PC-3 (cell line): ENCODE measurements around the gene IZUMO3. TPM values are rescaled to one million over a fixed set of nuclear protein-coding genes. Genes with fewer than 3 reads are reported as not detected.
"Not testable (repeated sequence)": the region's sequence is repeated elsewhere in the genome, so short reads cannot be mapped to it uniquely, and the experiment has no call there.

Experiments
- ATAC-seq: fragments of 200-7000 bp; cut with Tn5 transposase; 2 replicates; pipeline ENCODE4 v1.9.1; 2020; ENCODE audit warnings: mild to moderate bottlenecking, moderate library complexity
- BruUV-seq: library from RNA; stranded (reverse); fragments of 400-500 nt; replicated peaks from 2 replicates; lab custom pipeline; 2021; lab: Mats Ljungman, UMichigan
- CTCF ChIA-PET: fragments of 300-600 bp; sonication (Branson Sonifier 250); formaldehyde crosslinking; loops from one replicate; lab custom pipeline; 2022; ENCODE audit warnings: antibody characterized with exemption; lab: Charles Lee
- POLR2A ChIA-PET: fragments of 300-600 bp; sonication (Branson Sonifier 250); formaldehyde crosslinking; loops from one replicate; lab custom pipeline; 2022; ENCODE audit warnings: antibody characterized with exemption; ENCODE audit not compliant: unreplicated experiment; lab: Charles Lee
- DNase-seq: peaks from one replicate; pipeline ENCODE4 v3.0.0-alpha.2; 2015
- H2AFZ ChIP-seq: fragments of 300-600 bp; sonication (generic); 2 replicates; pipeline ENCODE4 v1.6.0; 2016; ENCODE audit warnings: antibody characterized with exemption, low read length
- H3F3A ChIP-seq: fragments of 300-600 bp; sonication (generic); one replicate; pipeline ENCODE4 v1.6.0; 2017; ENCODE audit warnings: antibody characterized with exemption, low read length, control low read depth, mild to moderate bottlenecking; ENCODE audit not compliant: unreplicated experiment
- H3K27ac ChIP-seq: fragments of 300-600 bp; sonication (generic); 2 replicates; pipeline ENCODE4 v1.5.1; 2016; ENCODE audit warnings: mild to moderate bottlenecking, low read length
- H3K27me3 ChIP-seq: fragments of 300-600 bp; sonication (generic); 2 replicates; pipeline ENCODE4 v1.6.1; 2016; ENCODE audit warnings: low read length, mixed read lengths
- H3K36me3 ChIP-seq: fragments of 300-600 bp; sonication (generic); 2 replicates; pipeline ENCODE4 v1.6.1; 2016; ENCODE audit warnings: low read depth, mixed run types, low read length, mixed read lengths
- H3K4me1 ChIP-seq: fragments of 300-600 bp; sonication (generic); 2 replicates; pipeline ENCODE4 v1.5.1; 2016; ENCODE audit warnings: low read length; ENCODE audit not compliant: insufficient read depth
- H3K4me2 ChIP-seq: fragments of 300-600 bp; sonication (generic); 2 replicates; pipeline ENCODE4 v1.6.0; 2016; ENCODE audit warnings: low read length
- H3K4me3 ChIP-seq: fragments of 300-600 bp; sonication (generic); 2 replicates; pipeline ENCODE4 v1.5.1; 2016; ENCODE audit warnings: mild to moderate bottlenecking, low read length, mixed read lengths
- H3K79me2 ChIP-seq: fragments of 300-600 bp; sonication (generic); 2 replicates; pipeline ENCODE4 v1.6.1; 2017; ENCODE audit warnings: low read length, mixed read lengths
- H3K9ac ChIP-seq: fragments of 300-600 bp; sonication (generic); 2 replicates; pipeline ENCODE4 v1.6.0; 2016; ENCODE audit warnings: mild to moderate bottlenecking, low read length
- H3K9me2 ChIP-seq: fragments of 300-600 bp; sonication (generic); replicated peaks from 2 replicates; pipeline ENCODE4 v1.6.1; 2016; ENCODE audit warnings: mixed run types, low read length, mixed read lengths
- H3K9me3 ChIP-seq: fragments of 300-600 bp; sonication (generic); 2 replicates; pipeline ENCODE4 v1.6.1; 2016; ENCODE audit warnings: low read length, mixed read lengths
- H4K20me1 ChIP-seq: fragments of 300-600 bp; sonication (generic); 2 replicates; pipeline ENCODE4 v1.6.1; 2016; ENCODE audit warnings: low read length, mixed read lengths
- EZH2 ChIP-seq: fragments of 300-600 bp; sonication (generic); IDR thresholded peaks from one replicate; pipeline ENCODE4 v1.6.1; 2017; ENCODE audit warnings: antibody characterized with exemption, mild to moderate bottlenecking, low read length; ENCODE audit not compliant: unreplicated experiment
- EZH2phosphoT487 ChIP-seq: fragments of 300-600 bp; sonication (generic); IDR thresholded peaks from 2 replicates; pipeline ENCODE4 v1.6.1; 2018; ENCODE audit warnings: mild to moderate bottlenecking, antibody characterized with exemption, low read length, borderline replicate concordance
- intact Hi-C: fragments of 100-400 bp; cut with micrococcal nuclease; formaldehyde crosslinking; loops from 2 replicates; pipeline ENCODE4 v1.9.0; 2023
- total RNA-seq: library from RNA; depleted of rRNA; stranded (reverse); fragments of >200 nt; gene quantifications from 2 replicates; pipeline ENCODE4 v1.2.3, GENCODE V29; 2014
- TF ChIP-seq, protein P1 (sequence below): fragments of 300-600 bp; sonication (generic); conservative IDR thresholded peaks from 2 replicates; pipeline ENCODE4 v1.5.1; 2017; ENCODE audit warnings: antibody characterized with exemption, low read depth, mild to moderate bottlenecking, low read length

IZUMO3 gene
- total RNA-seq, 1 experiment from 2014 or later = not detected

DNA sequence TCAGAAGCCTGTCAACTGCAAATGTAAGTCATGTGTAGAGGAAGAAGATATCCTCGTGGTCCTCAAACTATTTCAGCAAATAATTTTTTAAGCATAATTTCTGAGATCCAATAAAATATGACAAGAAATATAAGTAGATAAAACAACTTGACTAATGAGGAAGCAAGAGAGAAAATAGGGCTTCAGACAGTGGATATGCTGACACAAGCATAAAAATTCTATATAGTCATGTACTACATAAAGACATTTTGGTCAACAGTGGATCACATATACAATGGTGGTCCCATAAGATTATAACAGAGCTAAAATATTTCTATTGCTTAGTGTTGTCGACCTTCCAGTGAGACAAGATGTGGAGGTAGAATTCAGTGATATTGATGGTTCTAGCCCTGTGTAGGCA is 42.2 kb upstream of the IZUMO3 start:
- H3F3A ChIP-seq = no peaks in the 10 kb centered on the region
- no peaks in the 10 kb centered on the region for H3K79me2 ChIP-seq
- H3K4me3 ChIP-seq = no peak overlapping the region
- intact Hi-C loops = no loop called here
- DNase-seq = no peak
- no peaks in the 10 kb centered on the region for H3K9me2 ChIP-seq
- no peaks in the 10 kb centered on the region for H3K9me3 ChIP-seq
- ATAC-seq = no peak
- H3K36me3 ChIP-seq = no peaks in the 10 kb centered on the region
- no peak overlapping the region for H2AFZ ChIP-seq
- H4K20me1 ChIP-seq = no peaks in the 10 kb centered on the region
- H3K9ac ChIP-seq = no peak overlapping the region
- ChIA-PET CTCF (no interaction called here), POLR2A (no interaction called here)
- no peaks in the 10 kb centered on the region for H3K27me3 ChIP-seq
- H3K4me1 ChIP-seq = 0 out of 2 replicates have a peak, but pooled peaks cover 8% of the 10 kb centered on the region
- TF ChIP-seq EZH2 = no peak
- TF ChIP-seq, protein P1, sequence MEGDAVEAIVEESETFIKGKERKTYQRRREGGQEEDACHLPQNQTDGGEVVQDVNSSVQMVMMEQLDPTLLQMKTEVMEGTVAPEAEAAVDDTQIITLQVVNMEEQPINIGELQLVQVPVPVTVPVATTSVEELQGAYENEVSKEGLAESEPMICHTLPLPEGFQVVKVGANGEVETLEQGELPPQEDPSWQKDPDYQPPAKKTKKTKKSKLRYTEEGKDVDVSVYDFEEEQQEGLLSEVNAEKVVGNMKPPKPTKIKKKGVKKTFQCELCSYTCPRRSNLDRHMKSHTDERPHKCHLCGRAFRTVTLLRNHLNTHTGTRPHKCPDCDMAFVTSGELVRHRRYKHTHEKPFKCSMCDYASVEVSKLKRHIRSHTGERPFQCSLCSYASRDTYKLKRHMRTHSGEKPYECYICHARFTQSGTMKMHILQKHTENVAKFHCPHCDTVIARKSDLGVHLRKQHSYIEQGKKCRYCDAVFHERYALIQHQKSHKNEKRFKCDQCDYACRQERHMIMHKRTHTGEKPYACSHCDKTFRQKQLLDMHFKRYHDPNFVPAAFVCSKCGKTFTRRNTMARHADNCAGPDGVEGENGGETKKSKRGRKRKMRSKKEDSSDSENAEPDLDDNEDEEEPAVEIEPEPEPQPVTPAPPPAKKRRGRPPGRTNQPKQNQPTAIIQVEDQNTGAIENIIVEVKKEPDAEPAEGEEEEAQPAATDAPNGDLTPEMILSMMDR = no peak
- H3K4me2 ChIP-seq = no peak overlapping the region
- no peak overlapping the region for H3K27ac ChIP-seq
- BruUV-seq = no TSS peak

DNA sequence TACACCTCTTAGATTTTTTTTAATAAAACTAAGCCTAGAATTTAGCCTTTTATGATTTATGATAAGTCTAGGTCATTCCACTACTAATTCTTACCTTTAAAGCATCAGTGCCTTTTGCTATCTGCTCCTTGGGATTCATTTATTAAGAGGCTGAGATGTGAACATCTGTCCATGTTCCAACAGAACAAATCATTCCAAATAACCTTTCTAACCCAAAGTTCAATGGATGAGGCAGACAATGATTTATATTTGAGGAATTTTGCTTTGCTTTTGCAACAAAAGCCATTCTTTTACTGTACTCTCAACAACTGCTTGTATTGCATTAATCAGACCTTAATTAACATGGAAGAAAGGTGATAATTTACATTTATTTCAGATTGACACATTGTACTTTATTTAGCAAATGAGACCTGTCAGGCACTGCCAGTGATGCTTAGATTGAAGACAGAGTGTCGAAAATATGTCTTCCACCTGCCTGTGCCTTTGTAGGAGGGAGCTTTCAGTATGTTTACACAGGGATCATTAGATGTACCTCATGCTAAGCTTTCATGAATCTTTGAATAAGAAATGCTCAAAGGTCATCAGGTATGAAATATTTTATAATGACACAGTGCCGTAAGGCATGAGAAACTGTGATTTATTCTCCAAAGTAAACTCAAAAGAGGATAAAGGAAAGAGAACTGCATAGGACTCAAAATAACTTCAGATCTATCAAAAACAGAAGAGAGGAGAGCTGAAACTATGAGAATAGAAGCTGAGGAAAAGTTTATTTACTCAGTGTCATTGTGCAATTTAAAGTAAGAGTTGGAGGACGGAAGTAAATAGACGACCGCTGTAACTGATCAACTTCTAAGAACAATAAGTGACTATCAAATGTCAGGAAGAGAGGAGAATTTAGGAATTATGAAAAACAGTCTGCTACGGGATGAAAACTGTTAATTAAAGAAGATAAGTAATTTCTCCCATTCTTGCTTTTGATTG is 36.7 kb upstream of the IZUMO3 start:
- Histone ChIP-seq H3F3A (no peaks in the 10 kb centered on the region), H4K20me1 (no peaks in the 10 kb centered on the region), H3K9me3 (no peaks in the 10 kb centered on the region), H3K36me3 (no peaks in the 10 kb centered on the region), H3K9me2 (no peaks in the 10 kb centered on the region), H3K4me3 (no peak overlapping the region), H2AFZ (no peak overlapping the region), H3K4me2 (no peak overlapping the region), H3K79me2 (no peaks in the 10 kb centered on the region), H3K27ac (no peak overlapping the region), H3K9ac (no peak overlapping the region), H3K4me1 (no peaks in the 10 kb centered on the region), H3K27me3 (no peaks in the 10 kb centered on the region)
- intact Hi-C loops = no loop called here
- ChIA-PET CTCF (no interaction called here), POLR2A (no interaction called here)
- no TSS peak for BruUV-seq
- DNase-seq = no peak
- ATAC-seq = no peak
- TF ChIP-seq, protein P1 = no peak
- TF ChIP-seq EZH2 (no peak), EZH2phosphoT487 (no peak)

DNA sequence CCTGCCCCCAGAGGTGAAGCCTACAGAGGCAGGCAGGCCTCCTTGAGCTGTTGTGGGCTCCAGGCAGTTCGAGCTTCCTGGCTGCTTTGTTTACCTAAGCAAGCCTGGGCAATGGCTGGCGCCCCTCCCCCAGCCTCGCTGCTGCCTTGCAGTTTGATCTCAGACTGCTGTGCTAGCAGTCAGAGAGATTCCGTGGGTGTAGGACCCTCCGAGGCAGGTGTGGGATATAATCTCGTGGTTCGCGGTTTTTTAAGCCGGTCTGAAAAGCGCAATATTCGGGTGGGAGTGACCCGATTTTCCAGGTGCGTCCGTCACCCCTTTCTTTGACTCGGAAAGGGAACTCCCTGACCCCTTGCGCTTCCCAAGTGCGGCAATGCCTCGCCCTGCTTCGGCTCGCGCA is 34.3 kb upstream of the IZUMO3 start:
- H3K9me3 ChIP-seq, H3K27ac ChIP-seq, H4K20me1 ChIP-seq, H3K4me3 ChIP-seq, H3K4me2 ChIP-seq, CTCF ChIA-PET, H3F3A ChIP-seq, H3K9ac ChIP-seq, BruUV-seq, H3K4me1 ChIP-seq, H3K27me3 ChIP-seq, H3K9me2 ChIP-seq, POLR2A ChIA-PET, H3K36me3 ChIP-seq, H3K79me2 ChIP-seq, intact Hi-C loops, H2AFZ ChIP-seq, ATAC-seq, DNase-seq: not testable (repeated sequence)
